Measurements from ENCODE around the gene UBE3B. TPM values are rescaled to one million over a fixed set of nuclear protein-coding genes. Genes with fewer than 3 reads are reported as not detected.

UBE3B gene
- total RNA-seq, 2 experiments from 2014 or later, result 32.0 to 34.1 TPM

- Mint-ChIP-seq H3K4me1 (ENCODE audit: low read depth) (peaks cover 3% of the 10 kb centered on the region), H3K36me3 (ENCODE audit: low read depth) (peaks cover 37% of the 10 kb centered on the region), H3K27ac (no peak overlapping the region), H3K27me3 (ENCODE audit: low read depth) (no peaks in the 10 kb centered on the region), H3K9me3 (ENCODE audit: insufficient read depth) (no peaks in the 10 kb centered on the region), H3K4me3 (no peak overlapping the region)
- CTCF ChIA-PET, result interaction anchor here (1.0 kb wide), 1 partner anchor 71 kb away, joined by 3 read pairs; no protein-coding TSS in a partner anchor
- ATAC-seq, result no peak
- POLR2A ChIA-PET, result no interaction called here
- DNase-seq, result no peak
Measured at GRCh38 chr12:109503611-109504010, 26.2 kb downstream of the UBE3B start.

GRCh38 chr12:109504068-109504467, 26.6 kb downstream of the UBE3B start:
- ChIA-PET CTCF (no interaction called here), POLR2A (no interaction called here)
- Mint-ChIP-seq H3K9me3 (ENCODE audit: insufficient read depth) (no peaks in the 10 kb centered on the region), H3K36me3 (ENCODE audit: low read depth) (peaks cover 37% of the 10 kb centered on the region), H3K4me1 (ENCODE audit: low read depth) (peaks cover 3% of the 10 kb centered on the region), H3K27ac (peak overlapping the region; percentile 32), H3K4me3 (no peak overlapping the region), H3K27me3 (ENCODE audit: low read depth) (no peaks in the 10 kb centered on the region)
- no peak for ATAC-seq
- no peak for DNase-seq

- peaks cover 31% of the 10 kb centered on the region for H3K36me3 Mint-ChIP-seq (ENCODE audit: low read depth)
- H3K4me1 Mint-ChIP-seq (ENCODE audit: low read depth), result peaks cover 2% of the 10 kb centered on the region
- ChIA-PET CTCF (interaction anchor here (1.2 to 2.5 kb wide), 2 partner anchors 9 to 77 kb away, joined by 4 to 8 read pairs; no protein-coding TSS in a partner anchor), POLR2A (no interaction called here)
- no peak for DNase-seq
- ATAC-seq, result no peak
- H3K27ac Mint-ChIP-seq, result no peak overlapping the region
- no peak overlapping the region for H3K4me3 Mint-ChIP-seq
- no peaks in the 10 kb centered on the region for H3K9me3 Mint-ChIP-seq (ENCODE audit: insufficient read depth)
- H3K27me3 Mint-ChIP-seq (ENCODE audit: low read depth), result no peaks in the 10 kb centered on the region
Measured at GRCh38 chr12:109510196-109510595, 32.8 kb downstream of the UBE3B start.

GRCh38 chr12:109512608-109513007, 35.2 kb downstream of the UBE3B start:
- ChIA-PET CTCF (no interaction called here), POLR2A (no interaction called here)
- H3K4me1 Mint-ChIP-seq (ENCODE audit: low read depth), result no peaks in the 10 kb centered on the region
- no peaks in the 10 kb centered on the region for H3K9me3 Mint-ChIP-seq (ENCODE audit: insufficient read depth)
- DNase-seq, result no peak
- no peak for ATAC-seq
- no peaks in the 10 kb centered on the region for H3K27me3 Mint-ChIP-seq (ENCODE audit: low read depth)
- peaks cover 26% of the 10 kb centered on the region for H3K36me3 Mint-ChIP-seq (ENCODE audit: low read depth)
- H3K4me3 Mint-ChIP-seq, result no peak overlapping the region
- no peak overlapping the region for H3K27ac Mint-ChIP-seq

- DNase-seq, result no peak
- POLR2A ChIA-PET, result no interaction called here
- Mint-ChIP-seq H3K4me1 (ENCODE audit: low read depth) (no peaks in the 10 kb centered on the region), H3K27me3 (ENCODE audit: low read depth) (no peaks in the 10 kb centered on the region), H3K27ac (no peak overlapping the region), H3K4me3 (no peak overlapping the region), H3K9me3 (ENCODE audit: insufficient read depth) (no peaks in the 10 kb centered on the region), H3K36me3 (ENCODE audit: low read depth) (peaks cover 22% of the 10 kb centered on the region)
- ATAC-seq, result no peak
- CTCF ChIA-PET, result no interaction called here
Measured at GRCh38 chr12:109513051-109513450, 35.6 kb downstream of the UBE3B start.

GRCh38 chr12:109513977-109514376, 36.5 kb downstream of the UBE3B start:
- no peak for DNase-seq

GRCh38 chr12:109517619-109518018, 40.2 kb downstream of the UBE3B start:
- POLR2A ChIA-PET, result interaction anchor here (0.7 kb wide), 1 partner anchor 553 kb away, joined by 3 read pairs; no protein-coding TSS in a partner anchor
- DNase-seq (no peak), ATAC-seq (no peak)
- Mint-ChIP-seq H3K9me3 (ENCODE audit: insufficient read depth) (no peaks in the 10 kb centered on the region), H3K4me3 (no peak overlapping the region), H3K4me1 (ENCODE audit: low read depth) (no peaks in the 10 kb centered on the region), H3K27me3 (ENCODE audit: low read depth) (no peaks in the 10 kb centered on the region), H3K36me3 (ENCODE audit: low read depth) (peaks cover 22% of the 10 kb centered on the region), H3K27ac (no peak overlapping the region)
- CTCF ChIA-PET, result interaction anchor here (0.8 to 1.4 kb wide), 6 partner anchors 28 to 328 kb away, joined by 3 to 4 read pairs (median 3); partner anchors contain the start of gene FAM222A

More at GRCh38 chr12:109513977-109514376, 36.5 kb downstream of the UBE3B start:
- ATAC-seq, result no peak
- ChIA-PET CTCF (no interaction called here), POLR2A (no interaction called here)
- Mint-ChIP-seq H3K27ac (no peak overlapping the region), H3K36me3 (ENCODE audit: low read depth) (peaks cover 20% of the 10 kb centered on the region), H3K4me1 (ENCODE audit: low read depth) (no peaks in the 10 kb centered on the region), H3K9me3 (ENCODE audit: insufficient read depth) (no peaks in the 10 kb centered on the region), H3K4me3 (no peak overlapping the region), H3K27me3 (ENCODE audit: low read depth) (no peaks in the 10 kb centered on the region)

- POLR2A ChIA-PET, result no interaction called here
- CTCF ChIA-PET, result interaction anchor here (0.7 to 1.7 kb wide), 20 partner anchors 9 to 831 kb away, joined by 3 to 8 read pairs (median 4); partner anchors contain the start of genes MMAB and MVK
- H3K36me3 Mint-ChIP-seq (ENCODE audit: low read depth), result peaks cover 24% of the 10 kb centered on the region
- DNase-seq (peak; percentile 73), ATAC-seq (peak; percentile 77)
- H3K4me1 Mint-ChIP-seq (ENCODE audit: low read depth), result no peaks in the 10 kb centered on the region
- peak overlapping the region; percentile 40 for H3K27ac Mint-ChIP-seq
- H3K4me3 Mint-ChIP-seq, result no peak overlapping the region
- H3K27me3 Mint-ChIP-seq (ENCODE audit: low read depth), result no peaks in the 10 kb centered on the region
- H3K9me3 Mint-ChIP-seq (ENCODE audit: insufficient read depth), result no peaks in the 10 kb centered on the region
Measured at GRCh38 chr12:109518820-109519665, 41.6 kb downstream of the UBE3B start.

- no peaks in the 10 kb centered on the region for H3K9me3 Mint-ChIP-seq (ENCODE audit: insufficient read depth)
- no peak overlapping the region for H3K27ac Mint-ChIP-seq
- ChIA-PET CTCF (interaction anchor here (0.9 to 1.7 kb wide), 13 partner anchors 10 to 329 kb away, joined by 3 to 7 read pairs (median 4); partner anchors contain the start of genes MMAB and MVK), POLR2A (no interaction called here)
- H3K27me3 Mint-ChIP-seq (ENCODE audit: low read depth), result no peaks in the 10 kb centered on the region
- peaks cover 24% of the 10 kb centered on the region for H3K36me3 Mint-ChIP-seq (ENCODE audit: low read depth)
- no peaks in the 10 kb centered on the region for H3K4me1 Mint-ChIP-seq (ENCODE audit: low read depth)
- H3K4me3 Mint-ChIP-seq, result no peak overlapping the region
- no peak for DNase-seq
- ATAC-seq, result no peak
Measured at GRCh38 chr12:109519787-109520186, 42.4 kb downstream of the UBE3B start.

- Mint-ChIP-seq H3K9me3 (ENCODE audit: insufficient read depth) (no peaks in the 10 kb centered on the region), H3K36me3 (ENCODE audit: low read depth) (peaks cover 24% of the 10 kb centered on the region), H3K4me1 (ENCODE audit: low read depth) (no peaks in the 10 kb centered on the region), H3K4me3 (no peak overlapping the region), H3K27me3 (ENCODE audit: low read depth) (no peaks in the 10 kb centered on the region), H3K27ac (no peak overlapping the region)
- ATAC-seq (no peak), DNase-seq (no peak)
- ChIA-PET POLR2A (no interaction called here), CTCF (interaction anchor here (1.6 kb wide), 1 partner anchor 253 kb away, joined by 10 read pairs; no protein-coding TSS in a partner anchor)
Measured at GRCh38 chr12:109521831-109522230, 44.4 kb downstream of the UBE3B start.

- DNase-seq, result no peak
- no peaks in the 10 kb centered on the region for H3K9me3 Mint-ChIP-seq (ENCODE audit: insufficient read depth)
- peaks cover 21% of the 10 kb centered on the region for H3K36me3 Mint-ChIP-seq (ENCODE audit: low read depth)
- no peaks in the 10 kb centered on the region for H3K27me3 Mint-ChIP-seq (ENCODE audit: low read depth)
- H3K4me1 Mint-ChIP-seq (ENCODE audit: low read depth), result no peaks in the 10 kb centered on the region
- ChIA-PET POLR2A (no interaction called here), CTCF (no interaction called here)
- H3K27ac Mint-ChIP-seq, result no peak overlapping the region
- ATAC-seq, result no peak
- H3K4me3 Mint-ChIP-seq, result no peak overlapping the region
Measured at GRCh38 chr12:109523071-109523470, 45.6 kb downstream of the UBE3B start.

GRCh38 chr12:109523504-109523903, 46.1 kb downstream of the UBE3B start:
- Mint-ChIP-seq H3K27ac (no peak overlapping the region), H3K36me3 (ENCODE audit: low read depth) (peaks cover 21% of the 10 kb centered on the region), H3K27me3 (ENCODE audit: low read depth) (no peaks in the 10 kb centered on the region), H3K4me1 (ENCODE audit: low read depth) (no peaks in the 10 kb centered on the region), H3K9me3 (ENCODE audit: insufficient read depth) (no peaks in the 10 kb centered on the region), H3K4me3 (no peak overlapping the region)
- ATAC-seq (no peak), DNase-seq (no peak)
- POLR2A ChIA-PET, result no interaction called here
- CTCF ChIA-PET, result no interaction called here
